MCF 10A (cell line): ENCODE measurements around the gene THSD7B. TPM values are rescaled to one million over a fixed set of nuclear protein-coding genes. Genes with fewer than 3 reads are reported as not detected.
"Not testable (repeated sequence)": the region's sequence is repeated elsewhere in the genome, so short reads cannot be mapped to it uniquely, and the experiment has no call there.

Experiments used
- BruUV-seq: library from RNA; stranded (reverse); fragments of 400-500 nt; replicated peaks from 2 replicates; lab custom pipeline; 2021; lab: Mats Ljungman, UMichigan
- CTCF ChIA-PET: fragments of 300-600 bp; sonication (Branson Sonifier 250); formaldehyde crosslinking; extraction: SDS; loops from one replicate; lab custom pipeline; 2021; ENCODE audit warnings: antibody characterized with exemption, inconsistent platforms; lab: Yijun Ruan, JAX
- POLR2A ChIA-PET: fragments of 300-600, 350-650 bp; sonication (Branson Sonifier 250); formaldehyde crosslinking; extraction: SDS; loops from one replicate; lab custom pipeline; 2020; ENCODE audit warnings: antibody characterized with exemption, inconsistent platforms; lab: Yijun Ruan, JAX
- DNase-seq: peaks from one replicate; pipeline ENCODE4 v3.0.0-alpha.2; 2018; ENCODE audit not compliant: unreplicated experiment
- H3K27ac Mint-ChIP-seq: one replicate; pipeline ENCODE4 v1.8.0; 2022; ENCODE audit warnings: mild to moderate bottlenecking, low read depth, mixed read lengths; ENCODE audit not compliant: unreplicated experiment
- H3K27me3 Mint-ChIP-seq: one replicate; pipeline ENCODE4 v1.8.0; 2022; ENCODE audit warnings: mixed read lengths; ENCODE audit not compliant: insufficient read depth, unreplicated experiment
- H3K36me3 Mint-ChIP-seq: one replicate; pipeline ENCODE4 v1.8.0; 2022; ENCODE audit warnings: mild to moderate bottlenecking, moderate library complexity, mixed read lengths; ENCODE audit not compliant: insufficient read depth, unreplicated experiment
- H3K4me1 Mint-ChIP-seq: one replicate; pipeline ENCODE4 v1.8.0; 2022; ENCODE audit warnings: mixed read lengths; ENCODE audit not compliant: insufficient read depth, unreplicated experiment
- H3K4me3 Mint-ChIP-seq: one replicate; pipeline ENCODE4 v1.8.0; 2022; ENCODE audit warnings: mild to moderate bottlenecking, moderate library complexity, mixed read lengths; ENCODE audit not compliant: unreplicated experiment
- H3K9me3 Mint-ChIP-seq: one replicate; pipeline ENCODE4 v1.8.0; 2022; ENCODE audit warnings: mixed read lengths; ENCODE audit not compliant: unreplicated experiment
- intact Hi-C: fragments of 100-400 bp; cut with micrococcal nuclease; formaldehyde crosslinking; loops from 2 replicates; pipeline ENCODE4 v1.14.1; 2022
- total RNA-seq: library from RNA; stranded (reverse); gene quantifications from 2 replicates; pipeline ENCODE4 v1.2.3, GENCODE V29; 2022
- TF ChIP-seq, protein P1 (sequence below): fragments of 200-600 bp; IDR thresholded peaks from one replicate; pipeline ENCODE4 v1.8.0; 2022; ENCODE audit warnings: antibody characterized with exemption, mild to moderate bottlenecking; ENCODE audit not compliant: unreplicated experiment

The THSD7B gene
- total RNA-seq, 1 experiment from 2014 or later = not detected

DNA sequence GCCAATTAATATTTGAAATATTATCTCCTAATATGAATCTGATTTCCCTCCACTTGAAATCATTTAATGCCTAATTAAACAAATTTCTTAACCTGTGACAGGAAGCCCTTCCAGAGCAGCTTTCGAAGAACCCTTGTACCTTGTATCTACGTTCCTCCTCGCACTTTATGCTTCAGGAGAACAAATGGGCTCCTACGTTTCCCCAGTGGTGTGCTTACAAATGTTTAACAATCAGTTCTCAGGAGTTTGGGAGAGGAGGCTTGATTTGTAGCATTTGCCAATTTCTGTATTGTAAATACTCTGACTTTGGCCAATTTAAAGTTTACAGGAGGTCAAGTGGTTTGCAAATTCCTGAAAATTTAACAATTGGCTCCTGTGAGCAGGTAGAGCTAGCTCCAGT is 327.8 kb downstream of the THSD7B start:
- POLR2A ChIA-PET = interaction anchor here (0.6 kb wide), 1 partner anchor 196 kb away, joined by 3 read pairs; no protein-coding TSS in a partner anchor

DNA sequence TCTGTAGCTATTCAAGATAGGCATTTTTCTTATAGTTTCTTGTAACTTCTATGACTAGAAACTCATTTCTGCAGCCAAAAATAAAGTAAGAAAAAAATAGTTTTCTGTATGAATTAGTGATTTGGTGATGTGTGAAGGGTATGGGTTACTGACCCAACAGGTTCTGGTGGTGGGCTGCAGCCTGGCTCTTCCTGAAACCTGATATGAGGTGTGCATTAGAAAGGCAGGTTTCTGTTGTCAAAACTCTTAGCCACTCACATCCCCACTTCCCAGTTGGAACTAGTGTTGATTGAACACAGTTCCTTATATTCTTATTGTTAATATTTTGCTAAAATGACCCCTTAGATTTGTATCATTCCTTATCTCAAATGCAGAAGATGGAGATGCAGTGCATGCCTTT is 330.8 kb downstream of the THSD7B start:
- TF ChIP-seq, protein P1, sequence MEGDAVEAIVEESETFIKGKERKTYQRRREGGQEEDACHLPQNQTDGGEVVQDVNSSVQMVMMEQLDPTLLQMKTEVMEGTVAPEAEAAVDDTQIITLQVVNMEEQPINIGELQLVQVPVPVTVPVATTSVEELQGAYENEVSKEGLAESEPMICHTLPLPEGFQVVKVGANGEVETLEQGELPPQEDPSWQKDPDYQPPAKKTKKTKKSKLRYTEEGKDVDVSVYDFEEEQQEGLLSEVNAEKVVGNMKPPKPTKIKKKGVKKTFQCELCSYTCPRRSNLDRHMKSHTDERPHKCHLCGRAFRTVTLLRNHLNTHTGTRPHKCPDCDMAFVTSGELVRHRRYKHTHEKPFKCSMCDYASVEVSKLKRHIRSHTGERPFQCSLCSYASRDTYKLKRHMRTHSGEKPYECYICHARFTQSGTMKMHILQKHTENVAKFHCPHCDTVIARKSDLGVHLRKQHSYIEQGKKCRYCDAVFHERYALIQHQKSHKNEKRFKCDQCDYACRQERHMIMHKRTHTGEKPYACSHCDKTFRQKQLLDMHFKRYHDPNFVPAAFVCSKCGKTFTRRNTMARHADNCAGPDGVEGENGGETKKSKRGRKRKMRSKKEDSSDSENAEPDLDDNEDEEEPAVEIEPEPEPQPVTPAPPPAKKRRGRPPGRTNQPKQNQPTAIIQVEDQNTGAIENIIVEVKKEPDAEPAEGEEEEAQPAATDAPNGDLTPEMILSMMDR = no peak
- H3K36me3 Mint-ChIP-seq = no peaks in the 10 kb centered on the region
- H3K27ac Mint-ChIP-seq = no peak overlapping the region
- CTCF ChIA-PET = interaction anchor here (0.9 to 1.0 kb wide), 2 partner anchors 77 to 317 kb away, joined by 4 read pairs; no protein-coding TSS in a partner anchor
- DNase-seq = no peak
- no peaks in the 10 kb centered on the region for H3K4me1 Mint-ChIP-seq
- no peaks in the 10 kb centered on the region for H3K27me3 Mint-ChIP-seq
- no TSS peak for BruUV-seq
- H3K9me3 Mint-ChIP-seq = no peaks in the 10 kb centered on the region
- H3K4me3 Mint-ChIP-seq = no peak overlapping the region
- intact Hi-C loops = no loop called here
- POLR2A ChIA-PET = no interaction called here

More for the DNA sequence above, 327.8 kb downstream of the THSD7B start:
- Mint-ChIP-seq H3K4me1 (no peaks in the 10 kb centered on the region), H3K4me3 (no peak overlapping the region), H3K27ac (no peak overlapping the region), H3K36me3 (no peaks in the 10 kb centered on the region), H3K9me3 (no peaks in the 10 kb centered on the region), H3K27me3 (no peaks in the 10 kb centered on the region)
- DNase-seq = no peak
- CTCF ChIA-PET = no interaction called here
- intact Hi-C loops = no loop called here
- TF ChIP-seq, protein P1 = no peak
- no TSS peak for BruUV-seq

DNA sequence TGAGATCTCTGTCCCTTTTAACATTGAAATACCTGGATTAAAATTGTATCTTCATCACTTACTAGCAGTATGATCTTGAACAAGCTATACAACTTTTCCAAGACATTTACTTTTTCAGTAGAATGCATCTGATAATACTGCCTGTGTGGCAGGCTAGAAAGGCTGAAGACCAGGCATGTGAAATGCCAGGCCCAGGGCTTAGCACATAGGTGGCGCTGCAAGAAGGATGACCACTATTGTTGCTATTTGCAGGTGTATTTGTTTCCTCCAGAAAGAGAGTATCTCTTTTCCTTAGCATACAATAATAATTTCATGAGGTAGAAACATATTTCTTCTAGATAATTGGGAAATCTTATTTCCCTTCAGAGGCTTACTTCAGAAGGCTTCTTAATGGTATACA is 331.3 kb downstream of the THSD7B start:
- peak; percentile 12 for DNase-seq
- H3K4me1 Mint-ChIP-seq = no peaks in the 10 kb centered on the region

DNA sequence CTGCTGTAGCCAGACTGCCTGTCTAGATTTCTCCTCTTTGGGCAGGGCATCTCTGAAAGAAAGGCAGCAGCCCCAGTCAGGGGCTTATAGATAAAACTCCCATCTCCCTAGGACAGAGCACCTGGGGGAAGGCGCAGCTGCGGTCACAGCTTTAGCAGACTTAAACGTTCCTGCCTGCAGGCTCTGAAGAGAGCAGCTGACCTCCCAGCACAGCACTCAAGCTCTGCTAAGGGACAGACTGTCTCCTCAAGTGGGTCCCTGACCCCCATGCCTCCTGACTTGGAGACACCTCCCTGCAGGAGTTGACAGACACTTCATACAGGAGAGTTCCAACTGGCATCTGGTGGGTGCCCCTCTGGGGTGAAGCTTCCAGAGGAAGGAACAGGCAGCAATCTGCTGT is 336.5 kb downstream of the THSD7B start:
- H3K4me1 Mint-ChIP-seq, intact Hi-C loops, H3K27me3 Mint-ChIP-seq, H3K36me3 Mint-ChIP-seq, DNase-seq, BruUV-seq, POLR2A ChIA-PET, H3K4me3 Mint-ChIP-seq, H3K27ac Mint-ChIP-seq: not testable (repeated sequence)
- CTCF ChIA-PET = interaction anchor here (0.7 kb wide), 1 partner anchor 180 kb away, joined by 4 read pairs; no protein-coding TSS in a partner anchor
- H3K9me3 Mint-ChIP-seq = peaks cover 17% of the 10 kb centered on the region

More for the DNA sequence above, 331.3 kb downstream of the THSD7B start:
- ChIA-PET CTCF (interaction anchor here (0.6 to 1.0 kb wide), 3 partner anchors 77 to 316 kb away, joined by 4 read pairs; no protein-coding TSS in a partner anchor), POLR2A (no interaction called here)
- no peaks in the 10 kb centered on the region for H3K9me3 Mint-ChIP-seq
- H3K4me3 Mint-ChIP-seq = no peak overlapping the region
- intact Hi-C loops = no loop called here
- no peaks in the 10 kb centered on the region for H3K36me3 Mint-ChIP-seq
- H3K27me3 Mint-ChIP-seq = no peaks in the 10 kb centered on the region
- H3K27ac Mint-ChIP-seq = no peak overlapping the region
- TF ChIP-seq, protein P1 = no peak
- no TSS peak for BruUV-seq
